Left lung (tissue), 10 donors: ENCODE measurements around the gene HIVEP2. TPM values are rescaled to one million over a fixed set of nuclear protein-coding genes. Genes with fewer than 3 reads are reported as not detected.

Source experiments
- ATAC-seq: fragments of 200-7000 bp; cut with Tn5 transposase; one replicate; pipeline ENCODE4 v1.9.1; 2020; ENCODE audit warnings: moderate library complexity
- DNase-seq, 4 donors: peaks; one replicate each; pipeline ENCODE4 v3.0.0-alpha.2; 2013 to 2020
- H3K27ac ChIP-seq, 2 donors: fragments of 200-600 bp; sonication (generic) in 1 of 2; one replicate each; pipeline versions ENCODE4 v1.5.0 to v1.8.0; 2020 to 2021
- H3K27me3 ChIP-seq, 2 donors: fragments of 200-600 bp; sonication (generic) in 1 of 2; one replicate each; pipeline versions ENCODE4 v1.5.0 to v1.8.0; 2020 to 2021
- H3K36me3 ChIP-seq, 2 donors: fragments of 200-600 bp; sonication (generic) in 1 of 2; one replicate each; pipeline versions ENCODE4 v1.5.0 to v1.8.0; 2020 to 2021
- H3K4me1 ChIP-seq, 2 donors: fragments of 200-600 bp; one replicate each; pipeline ENCODE4 v1.8.0; 2021
- H3K4me3 ChIP-seq, 2 donors: fragments of 200-600 bp; sonication (generic) in 1 of 2; one replicate each; pipeline versions ENCODE4 v1.5.0 to v1.8.0; 2020 to 2021; ENCODE audit warnings: mild to moderate bottlenecking in 1 of 2
- H3K9me3 ChIP-seq, 2 donors: fragments of 200-600 bp; sonication (generic) in 1 of 2; one replicate each; pipeline versions ENCODE4 v1.5.0 to v1.8.0; 2020 to 2021
- CTCF ChIP-seq, 2 donors: fragments of 200-600 bp; sonication (generic) in 1 of 2; IDR thresholded peaks; one replicate each; pipeline versions ENCODE4 v1.5.0 to v1.8.0; 2021; ENCODE audit warnings: antibody characterized with exemption in 2 of 2
- intact Hi-C, 2 donors: fragments of 100-400 bp; cut with DNase I; formaldehyde crosslinking; loops; one replicate each; pipeline versions ENCODE4 v1.11.2 to v1.14.2; 2022
- polyA plus RNA-seq, 6 donors: library from polyadenylated mRNA; unstranded; fragments of 120-200 nt; gene quantifications; one replicate each; pipeline ENCODE4 v1.2.1, GENCODE V29; 2013; ENCODE audit not compliant: insufficient read length in 6 of 6
- total RNA-seq, 2 donors: library from RNA; stranded (reverse); fragmentation: NEBNext Ultra II Directional; extraction: Animal tissue kit (Norgen Biotek cat#: 25700); gene quantifications; one replicate each; pipeline ENCODE4 v1.2.1, GENCODE V29; 2021
- donor health status: DM: no; HTN: yes; CAD: no.
- donor health status: DM: no; HTN: no; CAD: no.

Gene HIVEP2
- total and polyA plus RNA-seq, 8 donors, result 11.5 to 16.6 (median 13.1) TPM

- intact Hi-C loops, result loop anchor here in 1 of 2 donors (10.0 kb wide), 1 partner anchor 124 kb away; the partner anchor contains the start of gene HIVEP2
- Histone ChIP-seq H3K4me3 (no peak overlapping the region), H3K9me3 (no peaks in the 10 kb centered on the region), H3K4me1 (peaks cover 28 to 30% of the 10 kb centered on the region in 2 donors), H3K27me3 (no peaks in the 10 kb centered on the region), H3K36me3 (no peaks in the 10 kb centered on the region), H3K27ac (no peak overlapping the region)
- ATAC-seq, result no peak
- no peak for DNase-seq
- TF ChIP-seq CTCF (IDR thresholded peaks at IDR 0.05), result no peak
Measured at GRCh38 chr6:142821164-142821716, 123.7 kb downstream of the HIVEP2 start.

- H3K4me3 ChIP-seq, result peak overlapping the region; percentile 18 to 36
Measured at GRCh38 chr6:142820338-142821051, 124.5 kb downstream of the HIVEP2 start.

GRCh38 chr6:142819603-142820337 lies 125.2 kb downstream of the HIVEP2 start:
- DNase-seq (peak in 1 of 4 donors; percentile 55), ATAC-seq (peak; percentile 75)
- Histone ChIP-seq H3K27me3 (no peaks in the 10 kb centered on the region), H3K4me1 (peaks cover 28 to 30% of the 10 kb centered on the region in 2 donors), H3K4me3 (peak overlapping the region; percentile 18 to 36), H3K27ac (peak overlapping the region; percentile 69 to 73), H3K9me3 (no peaks in the 10 kb centered on the region), H3K36me3 (no peaks in the 10 kb centered on the region)
- no peak for TF ChIP-seq CTCF (IDR thresholded peaks at IDR 0.05)
- intact Hi-C loops, result loop anchor here in 1 of 2 donors (10.0 kb wide), 1 partner anchor 125 kb away; the partner anchor contains the start of gene HIVEP2

More at GRCh38 chr6:142820338-142821051, 124.5 kb downstream of the HIVEP2 start:
- Histone ChIP-seq H3K27ac (peak overlapping the region; percentile 69 to 73), H3K9me3 (no peaks in the 10 kb centered on the region), H3K36me3 (no peaks in the 10 kb centered on the region), H3K4me1 (peaks cover 28 to 30% of the 10 kb centered on the region in 2 donors), H3K27me3 (no peaks in the 10 kb centered on the region)
- ATAC-seq (no peak), DNase-seq (no peak)
- intact Hi-C loops, result loop anchor here in 1 of 2 donors (10.0 kb wide), 1 partner anchor 124 kb away; the partner anchor contains the start of gene HIVEP2
- TF ChIP-seq CTCF (IDR thresholded peaks at IDR 0.05), result no peak

- no peaks in the 10 kb centered on the region for H3K36me3 ChIP-seq
- intact Hi-C loops, result no loop called here
- ATAC-seq (no peak), DNase-seq (no peak)
- no peak overlapping the region for H3K27ac ChIP-seq
- H3K4me3 ChIP-seq, result no peak overlapping the region
- H3K9me3 ChIP-seq, result no peaks in the 10 kb centered on the region
- no peak for TF ChIP-seq CTCF (IDR thresholded peaks at IDR 0.05)
- H3K4me1 ChIP-seq, result peaks cover 20 to 24% of the 10 kb centered on the region in 2 donors
- H3K27me3 ChIP-seq, result no peaks in the 10 kb centered on the region
Measured at GRCh38 chr6:142816486-142816885, 128.5 kb downstream of the HIVEP2 start.

GRCh38 chr6:142816031-142816430 lies 128.9 kb downstream of the HIVEP2 start:
- Histone ChIP-seq H3K36me3 (no peaks in the 10 kb centered on the region), H3K4me1 (peaks cover 18 to 20% of the 10 kb centered on the region in 2 donors), H3K9me3 (no peaks in the 10 kb centered on the region), H3K4me3 (no peak overlapping the region), H3K27me3 (no peaks in the 10 kb centered on the region), H3K27ac (no peak overlapping the region)
- ATAC-seq (no peak), DNase-seq (no peak)
- TF ChIP-seq CTCF (IDR thresholded peaks at IDR 0.05), result no peak
- intact Hi-C loops, result no loop called here
